CD1c-positive myeloid dendritic cell (primary cell): ENCODE data around the gene CADM4.
A peak's percentile ranks its signal among the peaks of the same experiment; 100 is the strongest.

ENCODE experiments used
- DNase-seq: peaks from one replicate; pipeline ENCODE4 v3.0.0-alpha.2; 2016; ENCODE audit errors: extremely low spot score

CADM4 gene

GRCh38 chr19:43586346-43586745 is 53.3 kb downstream of the CADM4 start:
- DNase-seq, result no peak

GRCh38 chr19:43584484-43584883 is 55.2 kb downstream of the CADM4 start:
- DNase-seq, result no peak

- no peak for DNase-seq
These were observed 57.2 kb downstream of the CADM4 start for GRCh38 chr19:43582495-43582894.

- no peak for DNase-seq
These were observed 58.2 kb downstream of the CADM4 start for GRCh38 chr19:43581467-43581866.

GRCh38 chr19:43578787-43579186 is 60.9 kb downstream of the CADM4 start:
- no peak for DNase-seq

- DNase-seq, result no peak
These were observed 63.4 kb downstream of the CADM4 start for GRCh38 chr19:43575955-43576878.

- DNase-seq, result peak; percentile 99
These were observed 64.3 kb downstream of the CADM4 start, which contains the start of the genes PINLYP and XRCC1 for GRCh38 chr19:43575156-43575950. TSS of gene PINLYP (plus strand) at chr19:43575801. CDS start at chr19:43577192, 1,391 bp downstream. TSS of gene XRCC1 (minus strand) at chr19:43575527. CDS start at chr19:43575458, 69 bp downstream.

- no peak for DNase-seq
These were observed 65.1 kb downstream of the CADM4 start for GRCh38 chr19:43574424-43575155.
